Esophagus muscularis mucosa (tissue), 4 donors: ENCODE results near the gene LINC00632. TPM values are rescaled to one million over a fixed set of nuclear protein-coding genes. Genes with fewer than 3 reads are reported as not detected.
"Not testable (repeated sequence)": the region's sequence is repeated elsewhere in the genome, so short reads cannot be mapped to it uniquely, and the experiment has no call there.

Experiments used
- DNase-seq: peaks from one replicate; pipeline ENCODE4 v3.0.0-alpha.2; 2017; ENCODE audit errors: extremely low spot score
- H3K27ac ChIP-seq, 4 donors: fragments of 200-600 bp; sonication (generic); replicated peaks in 1 of 4; 1 replicate in 3 of 4; 2 replicates in 1 of 4; pipeline ENCODE4 v1.5.1; 2016 to 2019; ENCODE audit warnings: mild to moderate bottlenecking in 1 of 4
- H3K27me3 ChIP-seq, 4 donors: fragments of 200-600 bp; sonication (generic); one replicate each; pipeline versions ENCODE4 v1.5.1 to v1.6.0; 2016 to 2019
- H3K36me3 ChIP-seq, 4 donors: fragments of 200-600 bp; sonication (generic); one replicate each; pipeline ENCODE4 v1.5.1; 2016 to 2019
- H3K4me1 ChIP-seq, 4 donors: fragments of 200-600 bp; sonication (generic); one replicate each; pipeline ENCODE4 v1.5.1; 2016 to 2019
- H3K4me3 ChIP-seq, 4 donors: fragments of 200-600 bp; sonication (generic); 1 replicate in 2 of 4; 2 replicates in 2 of 4; pipeline ENCODE4 v1.5.1; 2016 to 2019; ENCODE audit warnings: mild to moderate bottlenecking in 4 of 4, moderate library complexity in 1 of 4
- H3K9me3 ChIP-seq, 4 donors: fragments of 200-600 bp; sonication (generic); 1 replicate in 3 of 4; 2 replicates in 1 of 4; pipeline ENCODE4 v1.5.1; 2016 to 2019
- EP300 ChIP-seq: sonication (generic); formaldehyde crosslinking; IDR thresholded peaks from one replicate; pipeline ENCODE4 v1.6.1; 2017; ENCODE audit warnings: antibody characterized with exemption
- POLR2A ChIP-seq: fragments of 450-650 bp; IDR thresholded peaks from one replicate; pipeline ENCODE4 v1.6.1; 2017; ENCODE audit warnings: antibody characterized with exemption, moderate library complexity, mild to moderate bottlenecking, low read depth
- POLR2AphosphoS5 ChIP-seq, 2 donors: sonication (generic); formaldehyde crosslinking; IDR thresholded peaks; one replicate each; pipeline ENCODE4 v1.6.1; 2017; ENCODE audit warnings: antibody characterized with exemption in 2 of 2
- WGBS: methylation state at CpG from one replicate; pipeline ENCODE4 v1.1.5; 2018; 5-methylcytosine and 5-hydroxymethylcytosine counted together
- intact Hi-C: fragments of 100-400 bp; cut with DNase I; formaldehyde crosslinking; loops from one replicate; pipeline ENCODE4 v1.15.1; 2023
- total RNA-seq, 4 donors: library from RNA; depleted of rRNA; stranded (reverse); fragments of >200 nt; gene quantifications; one replicate each; pipeline versions ENCODE4 v1.1.0 to v1.2.1, GENCODE V29; 2016
- TF ChIP-seq, protein P1 (sequence below), 3 experiments: fragments of 200-600 bp in 2 of 3; fragments of 450-650 bp in 1 of 3; sonication (generic) in 2 of 3; IDR thresholded peaks; one replicate each; pipeline ENCODE4 v1.5.1; 2017 to 2019; ENCODE audit warnings: antibody characterized with exemption in 3 of 3, mild to moderate bottlenecking in 2 of 3, moderate library complexity in 1 of 3

Gene LINC00632
- total RNA-seq, 4 donors from 2014 or later = 11.4 to 22.8 (median 14.9) TPM

DNA sequence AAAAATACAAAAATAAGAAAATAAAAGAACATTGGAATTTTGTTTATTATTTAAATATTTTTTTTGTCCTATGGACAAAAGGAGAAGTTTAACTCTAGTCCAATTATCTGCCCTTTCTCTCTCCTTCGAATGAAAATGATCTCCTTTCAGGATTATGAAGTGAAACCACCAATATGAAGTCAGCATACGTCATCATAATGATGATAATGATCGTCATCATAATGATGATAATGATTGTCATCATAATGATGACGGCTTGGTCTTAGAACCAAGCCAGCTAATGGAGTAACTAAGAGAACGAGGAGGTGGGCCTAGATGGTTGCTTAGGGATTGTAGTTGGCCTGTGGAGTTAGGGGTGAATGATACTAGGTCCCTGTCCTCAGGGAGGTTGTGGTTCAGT is 21.9 kb upstream of the LINC00632 start:
- Histone ChIP-seq H3K4me3 (no peak overlapping the region), H3K27me3 (no peaks in the 10 kb centered on the region), H3K36me3 (no peaks in the 10 kb centered on the region), H3K27ac (no peak overlapping the region), H3K4me1 (no peaks in the 10 kb centered on the region), H3K9me3 (no peaks in the 10 kb centered on the region)
- no peak for TF ChIP-seq POLR2A
- no peak for TF ChIP-seq EP300
- TF ChIP-seq POLR2AphosphoS5 (IDR thresholded peaks at IDR 0.05) = no peak
- TF ChIP-seq, protein P1, sequence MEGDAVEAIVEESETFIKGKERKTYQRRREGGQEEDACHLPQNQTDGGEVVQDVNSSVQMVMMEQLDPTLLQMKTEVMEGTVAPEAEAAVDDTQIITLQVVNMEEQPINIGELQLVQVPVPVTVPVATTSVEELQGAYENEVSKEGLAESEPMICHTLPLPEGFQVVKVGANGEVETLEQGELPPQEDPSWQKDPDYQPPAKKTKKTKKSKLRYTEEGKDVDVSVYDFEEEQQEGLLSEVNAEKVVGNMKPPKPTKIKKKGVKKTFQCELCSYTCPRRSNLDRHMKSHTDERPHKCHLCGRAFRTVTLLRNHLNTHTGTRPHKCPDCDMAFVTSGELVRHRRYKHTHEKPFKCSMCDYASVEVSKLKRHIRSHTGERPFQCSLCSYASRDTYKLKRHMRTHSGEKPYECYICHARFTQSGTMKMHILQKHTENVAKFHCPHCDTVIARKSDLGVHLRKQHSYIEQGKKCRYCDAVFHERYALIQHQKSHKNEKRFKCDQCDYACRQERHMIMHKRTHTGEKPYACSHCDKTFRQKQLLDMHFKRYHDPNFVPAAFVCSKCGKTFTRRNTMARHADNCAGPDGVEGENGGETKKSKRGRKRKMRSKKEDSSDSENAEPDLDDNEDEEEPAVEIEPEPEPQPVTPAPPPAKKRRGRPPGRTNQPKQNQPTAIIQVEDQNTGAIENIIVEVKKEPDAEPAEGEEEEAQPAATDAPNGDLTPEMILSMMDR (IDR thresholded peaks at IDR 0.05) = no peak
- no peak for DNase-seq
- intact Hi-C loops = no loop called here
- WGBS = 78% methylated on average over 5 of the region's 5 CpGs

DNA sequence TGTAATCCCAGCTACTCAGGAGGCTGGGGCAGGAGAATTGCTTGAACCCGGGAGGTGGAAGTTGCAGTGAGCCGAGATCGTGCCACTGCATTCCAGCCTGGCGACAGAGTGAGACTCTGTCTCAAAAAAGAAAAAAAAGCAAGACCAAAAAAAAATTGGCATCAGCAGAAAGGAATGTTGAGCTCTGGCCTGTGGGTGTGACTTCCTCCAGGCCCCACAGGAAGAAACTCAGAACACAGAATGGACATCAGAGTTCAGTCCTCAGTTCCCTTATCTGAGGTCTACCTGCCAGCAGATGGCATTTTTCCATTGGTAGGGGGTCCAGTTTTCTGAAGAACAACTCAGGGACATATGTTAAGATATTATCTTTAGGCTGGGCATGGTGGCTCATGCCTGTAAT is 18.0 kb upstream of the LINC00632 start:
- H3K27ac ChIP-seq, DNase-seq, H3K27me3 ChIP-seq, H3K36me3 ChIP-seq, H3K4me3 ChIP-seq, H3K4me1 ChIP-seq, intact Hi-C loops, H3K9me3 ChIP-seq: not testable (repeated sequence)
- 80% methylated on average over 4 of the region's 4 CpGs for WGBS

DNA sequence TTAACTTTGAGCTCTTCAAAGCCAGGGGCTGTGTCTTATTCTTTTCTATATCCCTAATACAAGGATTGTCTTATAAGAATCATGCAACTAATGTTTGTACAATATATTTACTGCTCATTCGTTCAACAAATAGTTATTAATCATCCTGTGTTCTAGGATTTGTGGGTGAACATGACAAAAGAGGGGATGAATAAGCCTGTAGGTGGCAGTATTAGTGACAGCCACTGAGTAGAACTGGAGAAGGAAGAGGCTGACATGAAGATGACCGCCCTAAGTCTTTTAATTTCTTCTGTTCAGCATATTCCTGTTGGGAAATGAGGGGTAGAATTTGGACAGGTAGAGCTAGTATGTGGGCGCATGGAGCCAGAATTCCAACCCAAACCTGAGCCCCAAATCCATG is 11.9 kb upstream of the LINC00632 start:
- Histone ChIP-seq H3K27me3 (no peaks in the 10 kb centered on the region), H3K4me3 (no peak overlapping the region), H3K27ac (no peak overlapping the region), H3K4me1 (no peaks in the 10 kb centered on the region), H3K36me3 (no peaks in the 10 kb centered on the region), H3K9me3 (no peaks in the 10 kb centered on the region)
- WGBS = 60% methylated on average over 3 of the region's 3 CpGs
- intact Hi-C loops = no loop called here
- TF ChIP-seq, protein P1 (IDR thresholded peaks at IDR 0.05) = peak in 1 of 3 experiments; percentile 6
- TF ChIP-seq POLR2AphosphoS5 (IDR thresholded peaks at IDR 0.05) (no peak), POLR2A (no peak), EP300 (no peak)
- no peak for DNase-seq

DNA sequence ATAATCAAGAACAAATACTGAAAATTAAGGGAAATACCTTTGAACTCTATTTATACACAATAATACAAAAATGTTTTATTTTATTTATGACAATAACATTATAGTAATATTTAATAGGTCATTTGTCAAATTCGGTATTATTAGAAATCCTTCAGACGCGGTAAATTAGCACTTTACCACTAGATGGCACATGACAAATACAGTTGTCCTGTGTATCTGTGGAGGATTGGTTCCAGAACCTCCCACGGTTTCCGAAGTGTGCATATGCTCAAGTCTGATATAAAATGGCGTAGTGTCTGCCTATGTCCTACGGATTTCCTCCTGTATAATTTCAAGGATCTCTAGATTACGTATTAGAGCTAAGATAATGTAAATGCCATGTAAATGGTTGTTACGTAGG is 8.1 kb upstream of the LINC00632 start:
- WGBS = 39% methylated on average over 9 of the region's 9 CpGs
- Histone ChIP-seq H3K4me3 (no peak overlapping the region), H3K4me1 (no peaks in the 10 kb centered on the region), H3K9me3 (no peaks in the 10 kb centered on the region), H3K27me3 (no peaks in the 10 kb centered on the region), H3K27ac (no peak overlapping the region), H3K36me3 (no peaks in the 10 kb centered on the region)
- TF ChIP-seq POLR2A = no peak
- no peak for TF ChIP-seq EP300
- TF ChIP-seq POLR2AphosphoS5 (IDR thresholded peaks at IDR 0.05) = no peak
- TF ChIP-seq, protein P1 (IDR thresholded peaks at IDR 0.05) = peak; percentile 11 to 44 (median 41)
- intact Hi-C loops = no loop called here
- DNase-seq = no peak

DNA sequence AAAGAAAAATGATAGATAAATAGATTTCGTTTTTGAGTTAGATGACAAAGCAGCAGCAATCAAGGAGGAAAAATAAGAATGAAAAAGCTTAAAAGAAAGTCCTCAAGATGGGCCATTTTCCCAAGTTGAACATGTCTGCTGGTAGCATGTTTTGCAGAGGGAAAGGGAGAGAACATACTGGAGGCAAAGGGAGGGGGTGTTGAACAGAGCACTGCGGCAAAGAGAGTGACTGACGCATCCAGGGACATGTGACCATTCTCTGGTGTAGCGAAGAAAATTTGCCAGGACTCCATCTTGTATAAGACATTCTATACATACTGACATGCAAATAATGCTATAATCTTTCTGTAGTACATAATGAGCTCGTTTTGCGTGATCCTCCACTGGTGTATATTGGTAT is 1.2 kb downstream of the LINC00632 start:
- TF ChIP-seq, protein P1 (IDR thresholded peaks at IDR 0.05) = no peak
- TF ChIP-seq EP300 (no peak), POLR2AphosphoS5 (IDR thresholded peaks at IDR 0.05) (no peak), POLR2A (no peak)
- Histone ChIP-seq H3K9me3 (no peaks in the 10 kb centered on the region), H3K4me3 (no peak overlapping the region), H3K4me1 (peaks cover 0 to 10% (median 7%) of the 10 kb centered on the region in 4 donors), H3K36me3 (no peaks in the 10 kb centered on the region), H3K27ac (no peak overlapping the region), H3K27me3 (no peaks in the 10 kb centered on the region)
- 51% methylated on average over 6 of the region's 6 CpGs for WGBS
- DNase-seq = no peak
- intact Hi-C loops = no loop called here
